UCSD-AML1 (cell line): ENCODE data around the gene ZNF408.
"Not testable (repeated sequence)": the region's sequence is repeated elsewhere in the genome, so short reads cannot be mapped to it uniquely, and the experiment has no call there.

Experiments used
- DNase-seq: peaks from one replicate; lab custom pipeline; 2025; ENCODE audit not compliant: unreplicated experiment; lab: John Stamatoyannopoulos, UW

The ZNF408 gene

DNA sequence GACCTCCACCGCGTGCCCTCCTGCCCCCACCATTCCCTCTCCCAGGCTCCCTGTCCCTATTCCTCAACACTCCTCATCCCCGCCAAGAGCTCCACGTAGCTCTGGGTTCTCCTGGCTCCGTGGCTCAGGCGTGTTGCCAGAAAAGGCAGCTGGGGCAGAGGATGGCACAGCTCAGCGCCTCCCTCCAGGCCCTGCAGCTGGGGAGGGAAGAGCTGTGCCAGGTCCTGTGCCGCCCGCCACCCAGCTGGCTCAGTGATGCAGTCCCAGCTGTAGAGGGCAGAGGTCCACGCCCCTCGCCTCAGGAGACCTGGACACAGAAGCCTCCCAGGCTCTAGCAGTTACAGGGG lies 4.6 kb upstream of the ZNF408 start:
- DNase-seq = no peak

DNA sequence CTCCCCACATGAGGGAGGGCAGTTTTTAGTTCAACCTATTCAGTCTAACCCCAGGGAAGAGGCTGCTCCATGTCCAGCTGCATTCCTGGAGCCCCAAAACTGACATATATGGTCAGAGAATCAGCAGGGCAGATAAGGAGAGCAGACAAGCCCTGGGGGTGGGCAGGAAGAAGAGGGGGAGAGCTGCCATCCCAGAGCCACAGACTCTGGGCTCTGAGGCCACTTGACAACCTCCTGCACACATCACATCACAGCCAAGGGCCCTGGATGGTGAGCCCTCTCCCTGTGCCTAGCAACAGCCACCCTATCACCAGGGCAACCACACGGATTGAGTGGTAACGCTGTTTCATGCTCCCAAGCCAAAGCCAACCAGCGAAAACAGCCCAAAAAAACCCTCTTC lies 3.5 kb upstream of the ZNF408 start:
- DNase-seq = no peak

DNA sequence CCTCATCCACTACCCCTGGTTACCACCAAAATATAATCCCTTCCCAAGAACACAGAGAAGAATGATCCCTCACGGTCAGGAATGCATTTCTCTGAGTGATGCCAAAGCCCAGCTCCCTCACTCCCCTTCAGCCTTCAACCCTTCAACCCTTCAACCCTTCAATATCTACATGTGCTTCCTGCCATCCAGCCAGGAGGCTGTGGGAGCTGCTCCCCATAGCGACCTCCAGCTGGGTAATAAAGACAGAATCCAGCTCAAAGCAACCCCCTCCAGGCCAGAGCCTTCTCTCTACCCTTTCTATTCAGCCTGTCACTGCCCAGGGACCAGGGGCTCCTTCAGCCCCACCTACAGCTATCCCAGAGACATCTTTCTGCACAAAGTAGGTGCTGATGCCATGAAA lies 3.1 kb upstream of the ZNF408 start:
- no peak for DNase-seq

DNA sequence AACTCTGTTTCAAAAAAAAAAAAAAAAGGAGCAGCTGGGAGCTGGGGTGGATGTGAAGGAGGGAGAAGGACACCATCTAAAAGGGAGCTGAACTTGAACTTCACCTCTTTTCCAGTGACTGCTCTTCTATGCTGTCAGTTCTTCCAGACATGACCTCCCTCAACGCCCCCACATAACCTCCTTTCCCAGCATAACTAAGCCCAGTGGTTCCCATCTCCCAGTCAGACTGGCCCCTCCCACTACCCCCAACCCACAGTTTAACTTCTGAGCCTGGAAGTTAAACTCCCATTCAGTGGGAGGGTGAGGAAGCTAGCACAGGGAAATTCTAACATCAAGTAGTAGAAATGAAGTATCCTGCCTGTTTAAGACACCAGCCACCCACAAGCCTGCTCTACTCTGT lies 2.2 kb upstream of the ZNF408 start:
- DNase-seq = no peak

DNA sequence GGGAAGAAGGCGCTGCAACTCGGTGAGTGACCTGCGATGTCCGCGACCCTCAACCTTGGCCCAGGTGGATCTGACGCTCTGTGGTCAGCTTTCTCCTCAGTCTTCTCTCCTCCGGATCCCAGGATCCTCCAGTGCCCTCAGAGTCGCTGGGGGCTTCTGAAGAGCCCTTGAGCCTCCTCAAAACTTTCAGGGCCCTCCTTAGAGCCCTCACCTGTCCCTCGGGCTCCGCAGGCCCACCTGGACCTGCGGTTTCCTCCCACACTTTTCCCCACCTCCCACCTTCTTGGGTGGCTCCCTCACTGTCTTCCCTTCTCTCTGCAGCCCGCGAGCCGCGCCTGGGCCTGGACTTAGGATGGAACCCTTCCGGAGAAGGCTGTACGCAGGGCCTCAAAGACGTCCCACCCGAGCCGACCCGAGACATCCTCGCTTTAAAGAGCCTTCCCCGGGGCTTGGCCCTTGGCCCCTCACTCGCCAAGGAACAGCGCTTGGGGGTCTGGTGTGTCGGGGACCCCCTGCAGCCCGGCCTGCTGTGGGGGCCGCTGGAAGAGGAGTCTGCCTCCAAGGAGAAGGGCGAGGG lies 335 bp downstream of the ZNF408 start:
- no peak for DNase-seq

DNA sequence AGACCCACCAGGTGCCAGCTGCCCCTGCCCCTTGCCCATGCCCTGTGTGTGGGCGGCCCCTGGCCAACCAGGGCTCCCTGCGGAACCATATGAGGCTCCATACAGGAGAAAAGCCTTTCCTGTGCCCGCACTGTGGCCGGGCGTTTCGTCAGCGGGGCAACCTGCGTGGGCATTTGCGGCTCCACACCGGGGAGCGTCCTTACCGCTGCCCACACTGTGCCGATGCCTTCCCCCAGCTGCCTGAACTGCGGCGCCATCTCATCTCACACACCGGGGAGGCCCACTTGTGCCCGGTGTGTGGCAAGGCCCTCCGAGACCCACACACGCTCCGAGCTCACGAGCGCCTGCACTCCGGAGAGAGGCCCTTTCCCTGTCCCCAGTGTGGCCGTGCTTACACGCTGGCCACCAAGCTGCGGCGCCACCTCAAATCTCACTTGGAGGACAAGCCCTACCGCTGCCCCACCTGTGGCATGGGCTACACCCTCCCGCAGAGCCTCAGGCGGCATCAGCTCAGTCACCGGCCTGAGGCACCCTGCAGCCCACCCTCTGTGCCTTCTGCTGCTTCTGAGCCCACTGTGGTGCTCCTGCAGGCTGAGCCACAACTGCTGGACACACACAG lies 4.3 kb downstream of the ZNF408 start:
- DNase-seq = no peak

DNA sequence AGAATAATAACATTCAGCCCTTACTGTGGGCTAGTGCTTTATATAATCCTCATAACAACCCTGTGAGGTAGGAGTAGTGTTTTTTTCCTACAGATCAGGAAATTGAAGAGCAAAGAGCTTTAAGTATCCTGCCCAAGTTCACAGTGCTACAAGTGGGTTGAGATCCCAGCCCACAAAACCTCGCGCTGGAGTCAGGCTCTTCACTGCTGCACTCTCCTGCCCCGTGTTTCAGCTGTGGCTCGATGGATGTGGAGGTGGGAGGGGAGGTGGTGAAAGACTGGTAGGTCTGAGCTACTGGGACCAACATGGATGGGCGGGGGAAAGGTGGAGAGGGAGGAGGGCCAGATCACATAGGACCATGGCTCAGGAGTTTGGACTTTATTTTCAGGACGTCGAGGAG lies 6.1 kb downstream of the ZNF408 start:
- DNase-seq = no peak

DNA sequence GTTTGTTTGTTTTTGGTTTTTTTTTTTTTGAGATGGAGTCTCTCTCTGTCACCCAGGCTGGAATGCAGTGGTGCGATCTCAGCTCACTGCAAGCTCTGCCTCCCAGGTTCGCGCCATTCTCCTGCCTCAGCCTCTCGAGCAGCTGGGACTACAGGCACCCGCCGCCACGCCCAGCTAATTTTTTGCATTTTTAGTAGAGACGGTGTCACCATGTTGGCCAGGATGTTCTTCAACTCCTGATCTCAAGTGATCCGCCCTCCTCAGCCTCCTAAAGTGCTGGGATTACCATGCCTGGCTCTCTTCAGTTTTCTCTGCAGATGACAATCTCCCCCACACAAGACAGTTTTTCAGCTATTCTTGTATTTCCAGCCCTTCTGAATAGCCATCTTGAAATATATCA lies 8.5 kb downstream of the ZNF408 start:
- not testable (repeated sequence) for DNase-seq

DNA sequence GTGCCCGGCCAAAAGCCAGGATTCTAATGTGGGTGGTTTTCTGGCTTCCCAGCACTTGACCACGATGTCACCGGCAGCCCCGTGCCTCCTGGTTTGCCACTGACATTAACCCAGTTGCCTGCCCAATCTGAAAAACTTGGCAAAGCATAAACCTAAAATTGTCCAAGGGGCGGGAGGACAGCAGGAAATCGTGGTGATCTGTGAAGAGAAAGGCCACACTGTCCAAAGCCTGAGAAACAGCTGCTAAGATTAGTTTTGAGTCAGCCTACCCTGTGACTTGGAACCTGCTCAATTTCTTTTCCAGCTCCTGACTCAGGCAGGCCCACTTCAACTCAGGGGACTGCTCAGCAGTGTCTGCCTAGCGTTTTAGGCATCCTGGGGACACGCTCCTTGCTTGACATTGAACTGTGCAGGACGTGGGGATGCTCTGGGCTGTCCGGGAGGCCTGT lies 10.0 kb downstream of the ZNF408 start:
- no peak for DNase-seq

DNA sequence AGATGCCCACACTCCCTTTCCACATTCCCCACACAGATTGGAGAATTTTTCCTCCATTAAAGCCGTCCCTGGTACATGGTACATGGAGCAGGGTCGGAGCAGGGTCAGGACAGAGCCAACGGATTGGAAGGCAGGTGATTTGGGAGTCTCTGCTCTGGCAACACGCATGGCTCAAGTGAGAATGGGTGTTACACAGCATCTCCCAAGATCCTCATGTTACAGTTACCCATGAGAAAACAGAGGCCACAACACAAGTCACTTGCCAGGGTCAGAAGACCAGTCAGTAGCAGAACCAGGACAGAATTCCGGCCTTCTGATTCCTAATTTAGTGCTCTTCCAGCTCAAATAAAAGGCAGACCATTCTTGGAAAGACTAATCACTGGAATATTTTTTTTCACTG lies 10.5 kb downstream of the ZNF408 start:
- DNase-seq = no peak

DNA sequence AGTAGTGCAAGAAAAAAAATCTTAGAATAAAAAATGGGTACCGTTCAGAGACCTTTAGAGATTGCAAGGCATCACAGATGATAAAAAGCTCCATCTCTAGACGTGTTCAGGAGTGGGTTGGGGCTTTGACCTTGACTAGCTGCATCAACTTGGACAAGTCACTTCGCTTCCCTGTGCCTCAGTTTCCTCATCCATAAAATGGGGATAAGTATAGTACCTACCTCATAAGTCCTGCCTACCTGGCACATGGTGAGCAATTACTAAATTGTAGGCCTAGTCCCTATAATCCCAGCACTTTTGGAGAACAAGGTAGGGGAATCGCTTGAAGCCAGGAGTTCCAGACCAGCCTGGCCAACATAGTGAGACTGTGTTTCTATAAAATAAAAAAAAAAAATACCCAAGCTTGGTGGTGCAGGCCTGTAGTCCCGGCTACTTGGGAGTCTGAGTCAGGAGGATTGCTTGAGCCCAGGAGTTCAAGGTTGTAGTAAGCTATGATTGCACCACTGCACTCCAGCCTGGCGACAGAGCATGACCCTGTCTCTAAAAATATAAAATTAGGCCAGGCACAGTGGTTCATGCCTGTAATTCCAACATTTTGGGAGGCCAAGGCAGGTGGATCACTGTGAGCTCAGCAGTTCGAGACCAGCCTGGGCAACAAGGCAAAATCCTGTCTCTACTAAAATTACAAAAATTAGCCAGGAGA lies 12.2 kb downstream of the ZNF408 start:
- no peak for DNase-seq

DNA sequence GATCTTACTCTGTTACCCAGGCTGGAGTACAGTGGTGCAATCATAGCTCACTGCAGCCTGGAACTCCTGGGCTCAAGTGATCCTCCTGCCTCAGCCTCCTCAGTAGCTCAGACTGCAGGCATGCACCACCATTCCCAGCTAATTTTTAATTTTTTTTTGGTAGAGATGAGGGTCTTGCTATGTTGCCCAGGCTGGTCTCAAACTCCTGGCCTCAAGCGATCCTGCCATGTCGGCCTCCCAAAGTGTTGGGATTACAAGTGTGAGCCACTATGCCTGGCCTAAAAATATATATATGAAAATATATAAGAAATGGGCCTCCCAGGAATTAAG lies 17.0 kb downstream of the ZNF408 start:
- not testable (repeated sequence) for DNase-seq

DNA sequence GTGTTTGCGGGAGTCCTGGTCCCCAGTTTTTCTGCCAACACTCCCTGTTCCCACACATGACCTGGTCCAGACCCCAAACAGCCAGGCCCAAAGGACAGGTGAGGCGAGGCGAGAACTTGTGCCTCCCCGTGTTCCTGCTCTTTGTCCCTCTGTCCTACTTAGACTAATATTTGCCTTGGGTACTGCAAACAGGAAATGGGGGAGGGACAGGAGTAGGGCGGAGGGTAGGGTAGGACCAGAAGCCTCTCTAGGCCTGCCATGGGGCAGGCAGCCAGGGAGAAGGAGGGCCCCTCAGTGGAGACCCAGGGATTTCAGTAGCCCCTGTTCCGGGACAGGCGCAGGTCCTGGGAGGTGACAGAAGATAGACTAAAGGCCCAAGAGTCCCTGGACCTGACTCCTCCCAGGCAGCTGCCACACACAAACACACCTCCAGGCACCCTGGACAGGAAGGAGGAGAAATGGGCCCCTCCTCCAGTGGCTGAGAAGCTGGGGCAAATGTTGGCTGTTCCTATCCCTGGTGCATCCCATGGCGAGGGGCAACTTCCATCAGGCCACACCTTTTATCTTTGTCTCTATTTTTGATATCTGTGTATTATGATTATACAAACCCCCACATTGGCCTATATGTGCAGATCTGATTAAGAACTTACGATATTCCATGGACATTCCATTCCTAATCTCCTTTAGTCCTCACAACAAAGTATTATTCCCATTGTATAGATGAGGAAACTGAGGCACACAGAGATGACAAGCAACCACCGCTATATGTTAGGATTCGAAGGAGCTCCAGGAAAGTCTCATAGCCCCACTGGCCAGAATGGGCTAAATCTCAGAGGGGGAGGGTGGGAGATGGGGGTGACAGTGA lies 17.6 kb downstream of the ZNF408 start:
- DNase-seq = peak; percentile 29

DNA sequence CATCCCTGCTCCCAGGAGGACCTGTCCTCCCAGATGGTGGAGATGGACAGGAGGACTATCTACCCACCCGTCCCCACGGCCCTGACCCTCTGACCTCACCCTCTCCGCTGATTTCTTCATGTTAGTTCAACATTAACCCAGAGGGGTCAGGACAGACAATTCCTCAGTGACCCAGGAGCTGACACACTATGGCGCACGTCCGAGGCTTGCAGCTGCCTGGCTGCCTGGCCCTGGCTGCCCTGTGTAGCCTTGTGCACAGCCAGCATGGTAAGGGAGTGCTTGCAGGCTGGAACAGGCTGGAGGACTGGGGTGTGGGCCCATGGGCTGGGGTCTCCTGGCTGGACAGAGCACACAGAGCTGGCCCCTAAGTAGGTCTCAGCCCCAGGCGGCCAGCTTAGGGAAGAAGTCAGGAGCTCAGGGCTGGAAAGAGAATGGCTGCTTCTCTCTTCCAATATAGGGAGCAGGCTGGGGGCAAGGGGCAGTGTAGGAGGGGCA lies 18.3 kb downstream of the ZNF408 start, which contains the start of gene F2:
Gene F2, plus strand, starts transcription at position 166 of the 495 bp plus-strand sequence. Its CDS starts 23 bp downstream, at position 189.
- no peak for DNase-seq

DNA sequence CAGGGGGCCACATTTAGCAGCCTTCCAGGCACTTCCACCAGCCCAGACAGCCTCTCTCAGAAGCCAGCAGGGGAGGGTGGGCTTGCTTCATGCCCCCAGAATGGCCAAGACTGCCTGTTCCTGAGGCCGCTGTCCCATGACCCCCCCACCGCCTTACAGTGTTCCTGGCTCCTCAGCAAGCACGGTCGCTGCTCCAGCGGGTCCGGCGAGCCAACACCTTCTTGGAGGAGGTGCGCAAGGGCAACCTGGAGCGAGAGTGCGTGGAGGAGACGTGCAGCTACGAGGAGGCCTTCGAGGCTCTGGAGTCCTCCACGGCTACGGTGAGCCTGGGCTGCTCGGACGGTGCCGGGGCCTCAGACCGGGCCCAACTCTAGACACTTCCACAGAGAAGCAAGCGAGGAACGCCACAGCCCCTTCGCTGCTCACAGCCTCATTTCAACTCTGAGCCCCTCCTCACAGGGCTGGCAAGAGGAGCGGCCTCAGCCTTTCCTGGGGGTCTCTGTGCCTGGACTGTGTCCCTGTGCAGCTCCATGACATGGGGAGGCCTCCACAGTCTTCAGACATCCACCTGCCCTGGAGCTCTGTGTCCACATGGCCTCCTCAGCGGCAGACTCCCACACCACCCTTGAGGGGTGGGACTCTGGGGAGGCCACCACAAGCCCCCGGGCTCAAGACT lies 18.9 kb downstream of the ZNF408 start:
- DNase-seq = no peak

DNA sequence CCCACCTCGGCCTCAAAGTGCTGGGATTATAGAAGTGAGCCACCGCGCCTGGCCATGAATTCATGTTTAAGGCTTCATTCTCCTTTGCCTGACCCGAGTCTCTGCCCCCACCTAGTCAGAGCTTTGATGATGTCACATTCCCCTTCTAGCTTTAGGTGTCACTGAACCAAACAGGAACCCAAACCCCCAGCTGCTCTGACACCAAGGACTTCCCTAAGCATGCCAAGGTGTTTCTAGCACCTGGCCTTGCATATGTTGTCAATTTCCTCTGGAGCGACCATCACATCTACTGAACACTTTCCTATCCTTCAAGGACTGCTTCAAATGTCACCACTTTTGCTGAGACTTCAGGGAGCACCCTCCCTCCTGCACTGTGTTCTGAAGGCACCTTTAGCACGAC lies 20.5 kb downstream of the ZNF408 start:
- no peak for DNase-seq

DNA sequence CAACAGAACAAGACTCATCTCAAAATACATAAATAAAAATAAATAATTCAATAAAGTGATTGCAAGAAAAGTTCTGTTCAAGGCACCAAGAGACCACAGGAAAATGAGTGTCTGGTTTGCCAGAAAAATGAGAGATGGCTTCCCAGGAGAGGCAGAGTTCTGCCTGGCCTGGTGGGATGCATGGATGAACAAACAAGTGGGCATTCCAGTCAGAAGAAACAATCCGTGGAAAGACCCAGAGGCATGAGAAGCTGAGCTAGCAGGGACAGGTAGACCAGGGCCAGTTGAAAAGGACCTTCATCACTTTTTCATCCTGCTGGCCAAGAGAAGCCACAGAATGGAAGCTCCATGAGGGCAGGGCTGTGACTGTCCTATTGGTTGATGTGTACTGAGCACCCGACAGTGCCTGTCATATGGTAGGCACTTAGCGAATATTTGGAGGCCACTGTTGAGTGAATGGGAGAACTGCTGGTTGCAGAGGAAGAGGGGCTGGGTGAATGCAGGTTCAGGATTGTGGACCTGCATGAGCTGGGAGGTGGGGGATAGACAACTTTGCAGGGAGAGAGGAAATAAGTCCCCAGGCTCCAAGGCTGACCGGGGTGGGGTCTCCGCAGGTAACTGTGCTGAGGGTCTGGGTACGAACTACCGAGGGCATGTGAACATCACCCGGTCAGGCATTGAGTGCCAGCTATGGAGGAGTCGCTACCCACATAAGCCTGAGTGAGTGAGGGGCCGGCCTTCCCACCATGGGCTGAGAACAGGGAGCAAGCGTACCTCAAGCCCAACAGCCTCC lies 21.9 kb downstream of the ZNF408 start:
- no peak for DNase-seq

DNA sequence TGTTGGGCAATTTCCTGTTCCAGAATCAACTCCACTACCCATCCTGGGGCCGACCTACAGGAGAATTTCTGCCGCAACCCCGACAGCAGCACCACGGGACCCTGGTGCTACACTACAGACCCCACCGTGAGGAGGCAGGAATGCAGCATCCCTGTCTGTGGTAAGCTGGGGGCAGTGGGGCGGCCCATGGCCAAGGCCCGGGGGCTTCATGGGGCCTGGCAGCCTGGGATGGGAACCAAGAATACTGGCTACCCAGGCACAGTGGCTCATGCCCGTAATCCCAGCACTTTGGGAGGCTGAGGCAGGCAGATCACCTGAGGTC lies 22.5 kb downstream of the ZNF408 start:
- DNase-seq = no peak

DNA sequence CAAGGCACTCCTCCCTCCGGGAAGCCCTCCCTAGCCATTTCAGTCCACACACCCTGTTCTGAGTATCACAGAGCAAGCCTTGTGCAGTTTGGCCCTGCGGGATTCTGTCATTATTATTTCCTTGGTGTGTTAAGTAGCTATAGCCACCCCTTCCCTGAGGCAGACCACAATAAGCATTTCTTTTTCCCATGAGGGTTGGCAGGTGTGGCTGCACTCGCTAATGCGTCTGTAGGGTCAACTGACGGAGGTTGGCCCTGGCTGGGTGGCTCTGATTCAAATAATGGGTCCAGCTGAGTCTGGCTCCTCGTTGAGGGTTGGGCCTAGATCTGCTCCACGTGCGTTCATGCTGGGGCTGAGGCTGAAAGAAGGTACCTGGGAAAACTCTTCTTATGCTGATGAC lies 23.3 kb downstream of the ZNF408 start:
- DNase-seq = no peak
